ENCODE results near the gene CA5A. TPM values are rescaled to one million over a fixed set of nuclear protein-coding genes. Genes with fewer than 3 reads are reported as not detected.
"Not testable (repeated sequence)": the region's sequence is repeated elsewhere in the genome, so short reads cannot be mapped to it uniquely, and the experiment has no call there.

CA5A gene
- total RNA-seq, 1 donor from 2014 or later = not detected

DNA sequence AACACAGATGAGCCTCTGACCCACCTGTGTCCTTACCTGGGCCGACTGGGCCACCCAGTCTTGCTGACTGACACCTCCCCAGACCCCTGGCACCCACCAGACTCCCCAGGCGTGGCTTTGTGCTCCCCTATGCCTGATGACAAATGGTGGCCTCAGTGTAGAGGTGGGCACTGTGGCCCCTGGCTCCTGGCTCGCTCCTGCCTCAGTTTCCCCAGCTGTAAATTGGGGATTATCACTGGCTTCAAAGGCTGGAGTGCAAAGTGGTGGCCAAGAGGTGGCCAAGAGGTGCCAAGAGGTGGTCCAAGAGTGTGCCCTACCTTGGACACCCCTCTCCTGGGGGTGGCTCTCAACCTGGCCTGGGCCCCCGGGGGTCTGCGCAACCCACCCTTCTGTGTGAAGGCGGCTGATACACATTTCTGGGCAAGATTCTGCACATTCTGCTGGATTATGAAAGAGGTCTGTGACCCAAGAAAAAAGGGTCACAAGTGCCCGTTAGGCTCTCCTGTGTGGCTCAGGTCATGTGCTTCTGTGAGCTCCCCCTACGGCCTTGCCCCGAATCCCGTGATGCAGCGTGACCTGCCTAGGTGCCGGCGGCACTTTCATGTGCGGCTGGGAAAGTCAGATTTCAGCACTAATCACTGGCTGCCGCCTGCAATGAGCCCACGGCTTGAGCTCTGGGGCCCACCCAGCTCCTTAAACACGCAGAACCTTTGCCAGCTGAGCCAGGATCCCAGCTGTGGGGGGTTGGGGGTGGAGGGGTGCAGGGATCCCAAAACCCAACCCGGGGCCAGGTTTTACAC lies 74.8 kb downstream of the CA5A start:
- ATAC-seq; DNase-seq (ENCODE audit: low spot score); intact Hi-C loops (cut with DNase I): not testable (repeated sequence)

DNA sequence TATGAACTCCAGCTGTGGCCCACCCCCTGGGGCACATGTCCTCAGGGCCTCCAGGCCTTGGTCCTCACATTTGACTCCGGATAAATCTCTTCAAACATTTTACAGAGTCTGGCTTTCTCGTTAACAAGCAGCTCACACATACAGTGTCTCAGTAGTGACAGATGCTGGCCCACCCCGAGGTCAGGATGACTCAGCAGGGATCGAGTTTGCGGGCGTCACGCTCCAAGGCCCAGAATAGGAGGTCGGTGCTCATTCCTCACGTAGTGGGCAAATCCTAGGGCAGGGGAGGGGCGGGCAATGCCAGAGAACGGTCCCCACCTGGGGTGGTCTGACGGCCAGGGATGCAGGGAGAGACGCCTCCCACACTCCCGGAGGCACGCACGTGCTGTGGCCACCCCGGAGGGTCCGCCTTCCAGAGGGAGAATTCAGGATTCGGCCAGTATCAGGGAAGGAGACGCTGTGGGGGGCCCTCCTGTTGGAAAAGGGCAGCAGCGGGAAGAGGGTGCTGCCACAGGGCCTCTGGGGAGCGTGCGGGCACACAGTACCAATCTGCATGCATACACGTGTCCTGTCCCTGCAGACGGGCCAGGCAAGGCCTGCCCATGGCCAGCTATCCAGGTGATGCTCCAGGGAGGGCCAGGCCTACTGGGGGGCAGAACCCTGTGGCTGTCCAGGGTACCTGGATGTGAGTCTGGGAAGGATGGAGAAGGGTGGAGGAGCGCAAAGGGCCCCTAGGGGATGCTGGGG lies 75.6 kb downstream of the CA5A start:
- intact Hi-C loops (cut with DNase I) = no loop called here
- ATAC-seq = peak; percentile 66
- no peak for DNase-seq (ENCODE audit: low spot score)

DNA sequence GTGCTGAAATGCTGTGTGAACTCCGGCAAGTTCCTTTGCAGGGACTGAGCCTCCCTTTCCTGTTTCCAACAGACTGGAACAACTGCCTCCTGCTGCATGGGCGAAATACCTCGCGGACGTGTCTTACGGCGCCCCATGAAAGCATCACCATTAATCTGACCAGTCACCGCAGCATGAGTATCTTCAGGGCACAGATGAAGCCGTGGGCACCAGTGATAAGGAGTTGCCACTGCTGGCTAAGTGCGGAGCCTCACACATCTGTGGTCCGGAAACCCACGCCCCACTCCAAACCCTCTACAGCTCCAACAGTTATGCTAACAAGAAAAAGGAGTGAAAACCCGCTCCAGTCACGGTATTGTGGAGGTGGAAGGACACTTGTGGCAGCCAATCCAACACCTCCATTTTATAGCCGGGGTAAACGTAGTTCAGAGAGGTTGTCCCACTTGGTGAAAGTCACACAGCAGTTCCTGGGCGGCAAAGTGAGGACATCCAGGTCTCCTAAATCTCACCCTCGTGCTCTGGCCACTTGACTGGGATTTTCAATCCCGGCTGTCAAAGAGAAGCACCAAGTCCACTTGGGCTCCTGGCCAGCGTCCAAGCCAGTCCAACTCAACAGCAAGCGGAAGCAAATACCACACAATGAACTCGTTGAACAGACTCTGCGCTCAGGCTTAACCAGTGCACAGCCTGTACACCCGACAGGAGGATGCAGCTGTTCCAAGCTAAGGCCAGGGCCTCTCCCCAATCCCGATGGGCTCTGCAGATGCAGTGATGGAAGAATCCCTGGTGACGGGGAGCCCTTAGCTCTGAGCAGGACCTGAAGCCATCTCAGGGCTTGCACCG lies 78.0 kb downstream of the CA5A start:
- DNase-seq (ENCODE audit: low spot score); ATAC-seq; intact Hi-C loops (cut with DNase I): not testable (repeated sequence)

DNA sequence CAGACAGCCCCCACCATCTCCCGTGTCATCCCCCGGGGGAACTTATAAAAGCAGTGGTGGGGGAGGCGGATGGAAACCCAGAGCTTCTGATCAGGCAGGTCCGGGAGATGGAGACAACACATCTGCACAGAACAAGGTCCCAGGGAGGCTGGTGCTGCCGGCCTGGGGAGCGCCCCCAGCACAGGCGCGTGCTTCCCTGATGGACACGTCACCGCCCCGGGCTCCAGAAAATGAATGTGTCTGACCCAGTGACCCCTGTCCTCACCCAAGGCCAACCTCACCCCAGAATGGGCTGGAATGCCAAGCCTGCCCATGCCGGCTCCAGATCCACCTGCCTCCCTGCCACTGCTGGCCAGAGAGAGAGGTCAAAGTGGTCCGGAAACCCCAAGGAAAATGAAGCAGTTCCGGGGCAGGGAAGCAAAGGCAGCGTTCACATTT lies 79.5 kb downstream of the CA5A start:
- intact Hi-C loops (cut with DNase I) = no loop called here
- ATAC-seq = no peak
- DNase-seq (ENCODE audit: low spot score) = no peak

DNA sequence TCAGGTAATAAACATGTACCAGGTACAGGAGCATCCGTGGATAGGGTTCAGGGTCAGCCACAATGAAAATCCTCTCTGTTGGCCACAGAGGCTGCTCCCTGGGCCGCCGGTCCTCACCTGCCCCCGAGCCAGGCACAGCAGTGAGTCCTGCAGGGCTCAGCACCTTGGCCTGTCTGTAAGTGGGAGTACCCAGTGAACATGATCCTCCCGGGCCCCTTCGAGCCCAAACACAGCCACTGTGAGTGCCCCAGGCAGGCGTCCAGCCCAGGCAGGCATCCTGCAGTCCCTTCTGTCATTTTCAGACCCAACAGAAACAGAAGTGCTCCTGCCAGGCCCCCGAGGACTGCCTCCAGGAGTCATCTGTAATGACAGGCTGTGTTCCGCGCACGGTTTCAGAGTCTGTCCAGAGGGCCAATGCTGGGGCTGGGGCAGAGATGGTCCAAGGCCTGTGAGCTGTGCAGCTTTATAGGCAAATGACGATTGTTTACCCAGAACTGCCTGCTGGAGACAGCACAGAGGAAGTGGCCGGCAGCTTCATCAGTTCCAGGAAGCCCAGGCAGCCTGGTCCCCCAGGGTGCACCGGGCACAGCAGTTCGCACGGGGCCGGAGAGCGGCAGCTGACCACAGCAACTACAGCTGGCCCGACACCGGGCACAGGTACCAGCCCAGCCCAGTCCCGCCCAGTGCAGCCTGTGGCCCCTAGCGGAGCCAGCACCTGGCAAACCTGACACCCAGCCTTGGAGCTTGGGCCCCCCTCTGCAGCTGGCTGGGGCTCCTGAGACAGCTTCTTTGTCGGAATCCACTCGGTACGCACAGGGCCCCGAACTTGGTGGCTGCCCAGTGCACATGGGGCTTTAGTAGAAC lies 80.2 kb downstream of the CA5A start:
- DNase-seq (ENCODE audit: low spot score) (no peak), ATAC-seq (peak; percentile 50)
- intact Hi-C loops (cut with DNase I) = no loop called here

DNA sequence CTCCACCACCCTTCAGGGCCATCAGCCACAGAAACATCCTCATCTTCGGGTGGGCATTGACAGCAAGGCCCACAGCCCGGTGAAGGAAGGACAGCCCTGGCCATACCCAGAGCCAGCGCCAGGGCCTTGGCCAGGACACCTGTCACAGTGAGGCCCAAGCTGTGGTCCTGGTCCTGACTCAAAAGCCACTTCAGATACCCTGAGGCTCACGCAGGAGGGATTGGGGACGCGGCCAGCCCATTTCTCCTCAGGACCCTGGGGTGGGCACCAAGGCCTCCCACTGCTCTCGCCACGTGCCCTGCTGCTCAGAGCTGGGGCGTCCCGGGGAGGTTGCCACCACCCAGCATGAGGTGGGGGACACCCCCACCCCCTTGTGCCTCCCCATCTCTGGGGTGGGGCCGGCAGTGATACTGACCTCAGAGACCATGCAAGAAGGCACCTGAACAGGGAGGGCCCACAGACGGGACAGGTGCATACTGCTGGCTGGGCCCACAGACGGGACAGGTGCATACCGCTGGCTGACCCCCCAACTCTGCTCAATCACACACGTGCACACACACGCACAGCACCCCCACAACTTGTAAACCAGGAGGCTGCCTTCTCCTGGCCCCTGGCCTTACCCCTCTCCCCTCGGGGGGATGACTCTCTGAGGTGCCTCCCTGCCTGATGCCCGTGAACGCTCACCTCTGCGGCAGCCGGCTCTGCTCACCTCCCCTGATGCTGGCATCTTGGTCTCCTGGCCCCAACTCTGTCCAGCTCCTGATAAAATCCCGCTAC lies 81.2 kb downstream of the CA5A start:
- DNase-seq (ENCODE audit: low spot score) = no peak
- no peak for ATAC-seq
- intact Hi-C loops (cut with DNase I) = no loop called here

DNA sequence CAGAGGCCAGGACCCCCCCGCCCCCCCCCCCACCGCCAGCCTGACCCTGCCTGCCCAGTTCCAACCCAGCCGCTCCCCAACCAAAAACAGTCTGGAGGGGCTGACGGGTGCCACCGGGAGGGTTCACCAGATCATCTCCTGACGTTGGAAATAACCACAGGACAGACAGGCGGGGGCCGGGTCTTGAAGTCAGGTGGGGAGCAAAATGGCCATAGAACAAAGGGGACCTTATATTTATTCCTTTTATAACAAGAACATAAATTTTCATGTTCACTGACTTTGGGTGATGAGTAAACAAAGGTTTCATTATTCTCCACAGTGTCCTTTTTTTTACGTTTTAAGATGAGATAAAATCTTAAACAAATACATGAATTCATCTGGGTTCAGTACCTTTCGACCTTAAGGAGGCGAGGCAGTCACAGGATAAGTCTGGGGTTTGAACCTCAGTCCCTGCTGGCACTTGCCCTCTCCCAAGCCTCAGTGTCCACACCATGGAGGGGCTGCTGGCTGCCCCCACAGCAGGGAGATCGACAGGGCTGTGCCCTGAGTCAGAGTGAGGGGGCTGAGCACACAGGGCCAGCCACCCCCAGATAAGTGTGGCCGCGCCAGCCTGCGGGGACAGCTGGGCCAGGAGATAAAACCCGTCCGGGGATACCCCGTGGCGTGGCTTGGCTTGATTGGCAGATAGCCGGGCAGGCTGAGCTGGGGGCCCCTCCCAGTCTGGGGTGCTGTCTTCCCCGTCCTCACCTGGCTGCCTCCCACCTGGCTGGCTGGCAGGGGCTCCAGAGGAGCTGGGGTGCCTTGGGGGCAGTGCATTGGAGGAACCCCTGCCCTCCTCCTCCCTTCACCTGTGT lies 82.0 kb downstream of the CA5A start:
- intact Hi-C loops (cut with DNase I) = no loop called here
- no peak for ATAC-seq
- no peak for DNase-seq (ENCODE audit: low spot score)

DNA sequence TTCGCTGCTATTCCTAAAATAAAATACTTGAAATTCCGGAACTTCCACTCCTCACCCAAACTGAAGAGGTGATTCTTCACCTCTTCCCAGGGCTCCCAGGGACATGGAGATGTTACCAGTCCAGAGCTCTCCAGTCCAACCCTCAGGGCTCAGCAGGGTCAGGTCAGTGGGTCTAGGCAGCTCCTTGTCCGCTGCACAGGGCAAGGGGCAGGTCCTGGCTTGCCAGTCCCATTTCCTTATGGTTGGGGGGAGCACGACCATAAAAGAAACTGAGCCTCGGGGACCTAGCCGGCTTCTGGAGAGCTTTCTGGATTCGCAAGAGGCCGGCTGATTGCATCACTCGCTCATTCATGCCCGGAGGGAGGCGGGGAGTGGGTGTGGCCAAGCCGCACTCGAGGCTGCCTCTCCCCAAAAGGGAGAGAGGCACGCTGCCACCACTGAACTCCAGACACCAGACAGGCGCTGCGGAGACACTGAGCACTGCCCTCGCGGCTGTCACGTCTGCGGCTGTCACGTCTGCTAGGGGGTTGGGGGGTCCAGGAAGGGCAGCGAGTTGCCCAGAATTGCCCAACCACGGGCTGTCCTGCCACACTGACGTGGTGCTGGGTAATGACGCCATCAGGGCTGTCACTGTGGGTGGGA lies 82.8 kb downstream of the CA5A start:
- peak; percentile 97 for DNase-seq (ENCODE audit: low spot score)
- intact Hi-C loops (cut with DNase I) = no loop called here
- ATAC-seq = peak; percentile 90

DNA sequence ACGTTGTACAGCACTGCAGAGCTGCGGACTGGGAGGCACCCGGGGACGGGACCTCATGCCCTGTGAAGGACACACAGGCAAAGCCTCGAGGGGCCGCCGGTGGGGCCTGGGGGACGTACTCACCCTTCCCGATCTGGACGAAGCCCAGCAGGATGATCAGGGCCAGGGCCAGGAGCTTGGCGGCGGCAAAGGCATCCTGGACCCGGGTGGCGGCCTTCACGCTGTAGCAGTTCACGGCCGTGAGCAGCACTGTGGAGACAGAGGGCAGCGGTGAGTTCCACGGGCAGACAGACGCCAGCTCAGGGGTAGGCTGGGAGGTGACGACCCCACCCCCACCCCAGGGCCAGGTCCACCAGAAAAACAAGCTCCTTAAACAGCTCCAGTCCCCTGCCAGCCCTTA lies 84.7 kb downstream of the CA5A start:
- DNase-seq (ENCODE audit: low spot score) (no peak), ATAC-seq (no peak)
- intact Hi-C loops (cut with DNase I) = no loop called here

DNA sequence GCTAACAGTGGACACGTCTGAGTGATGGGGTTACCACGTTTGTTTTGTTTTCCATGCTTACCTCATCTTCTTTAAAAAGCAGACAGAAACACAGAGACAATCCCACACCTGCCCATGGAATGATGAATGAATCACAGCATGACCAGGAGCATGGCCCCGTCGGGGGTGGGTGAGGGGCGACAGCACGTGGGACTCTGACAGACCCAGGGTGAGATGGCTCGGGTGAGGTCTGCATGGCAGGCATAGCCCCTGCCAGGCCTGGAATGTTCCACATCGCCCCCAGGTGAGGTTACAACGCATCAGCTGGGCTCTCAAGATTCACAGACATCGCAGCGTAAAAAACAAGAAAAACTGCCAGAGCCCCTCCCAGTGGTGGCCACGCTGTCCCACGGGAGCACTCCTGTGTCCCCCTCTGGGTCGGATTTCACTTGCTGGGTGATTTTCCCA lies 85.2 kb downstream of the CA5A start:
- no peak for DNase-seq (ENCODE audit: low spot score)
- ATAC-seq = no peak
- intact Hi-C loops (cut with DNase I) = no loop called here

DNA sequence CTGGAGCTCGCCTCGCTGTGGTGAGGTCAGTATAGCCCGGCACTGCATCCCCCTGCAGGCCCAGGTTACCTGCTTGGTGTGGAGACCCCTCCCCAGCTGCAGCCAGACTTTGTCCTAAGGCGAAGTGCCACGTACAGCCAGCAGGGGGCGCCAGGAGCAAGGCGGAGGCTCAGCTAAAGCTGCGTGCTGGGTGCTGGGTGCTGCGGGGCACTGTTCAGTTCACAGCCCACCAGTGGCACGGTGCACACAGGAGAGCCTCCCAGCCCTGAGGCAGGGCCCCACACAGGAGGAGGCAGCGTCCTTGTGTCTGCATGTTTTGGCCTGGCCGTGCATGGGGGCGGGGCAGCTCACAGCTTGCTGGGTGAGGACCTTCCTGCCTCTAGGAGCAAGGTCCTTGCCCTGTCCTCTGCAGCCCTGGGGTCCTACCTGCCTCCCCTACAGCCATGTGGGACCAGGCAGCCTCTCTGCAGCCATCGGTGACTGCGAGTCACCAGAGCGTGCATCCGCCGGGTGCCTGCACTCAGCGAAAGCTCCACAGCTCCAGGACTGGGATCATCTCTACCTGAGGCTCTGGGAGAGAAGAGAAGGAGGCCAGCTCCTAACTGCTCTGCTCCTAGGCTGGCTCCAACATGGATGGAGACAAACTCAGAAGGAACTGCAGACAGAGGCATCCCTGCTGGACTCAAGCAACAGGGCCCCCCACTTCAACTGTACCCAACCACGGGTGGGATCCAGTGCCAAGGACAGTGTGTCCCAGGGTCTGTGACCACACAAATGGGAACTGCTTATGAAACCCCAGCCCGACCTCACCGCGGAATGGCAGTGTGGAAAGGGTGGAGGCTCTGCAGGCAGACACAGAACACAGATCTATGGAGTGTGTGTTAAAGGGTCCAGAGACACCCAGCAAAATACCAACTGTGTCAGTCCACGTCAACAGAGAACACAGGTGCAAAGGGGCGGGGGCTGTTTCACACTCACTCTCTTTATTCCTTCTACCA lies 86.0 kb downstream of the CA5A start:
- ATAC-seq = peak; percentile 2
- DNase-seq (ENCODE audit: low spot score) = peak; percentile 83
- intact Hi-C loops (cut with DNase I) = no loop called here

DNA sequence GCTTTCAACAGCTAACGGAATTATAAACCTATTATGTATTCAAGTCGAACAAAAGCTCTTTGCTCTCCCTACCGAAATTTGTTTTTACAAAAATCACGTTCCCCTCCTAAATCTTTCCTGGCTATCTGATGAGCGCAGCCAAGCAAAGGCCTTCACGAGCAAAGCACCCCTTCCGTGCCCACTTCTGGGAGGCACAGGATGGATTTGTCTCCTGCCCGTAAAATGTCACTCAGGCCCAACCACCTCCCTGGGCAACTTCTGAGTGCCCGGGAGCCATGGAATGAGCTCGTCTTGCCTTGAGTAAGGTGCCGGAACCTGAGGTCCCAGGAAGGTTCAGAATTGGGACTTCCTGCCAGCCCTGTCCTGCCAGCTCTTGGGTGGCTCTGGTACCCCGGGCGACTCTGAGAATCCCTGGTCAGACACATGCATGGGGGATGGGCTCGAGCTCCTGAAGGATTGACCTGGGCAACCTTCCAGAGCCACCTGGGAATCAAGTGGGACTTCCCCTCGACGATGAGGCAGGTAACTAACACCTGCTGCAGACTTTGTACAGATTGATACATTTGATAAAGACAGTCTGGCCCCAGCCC lies 86.8 kb downstream of the CA5A start:
- ATAC-seq (no peak), DNase-seq (ENCODE audit: low spot score) (no peak)
- intact Hi-C loops (cut with DNase I) = no loop called here

DNA sequence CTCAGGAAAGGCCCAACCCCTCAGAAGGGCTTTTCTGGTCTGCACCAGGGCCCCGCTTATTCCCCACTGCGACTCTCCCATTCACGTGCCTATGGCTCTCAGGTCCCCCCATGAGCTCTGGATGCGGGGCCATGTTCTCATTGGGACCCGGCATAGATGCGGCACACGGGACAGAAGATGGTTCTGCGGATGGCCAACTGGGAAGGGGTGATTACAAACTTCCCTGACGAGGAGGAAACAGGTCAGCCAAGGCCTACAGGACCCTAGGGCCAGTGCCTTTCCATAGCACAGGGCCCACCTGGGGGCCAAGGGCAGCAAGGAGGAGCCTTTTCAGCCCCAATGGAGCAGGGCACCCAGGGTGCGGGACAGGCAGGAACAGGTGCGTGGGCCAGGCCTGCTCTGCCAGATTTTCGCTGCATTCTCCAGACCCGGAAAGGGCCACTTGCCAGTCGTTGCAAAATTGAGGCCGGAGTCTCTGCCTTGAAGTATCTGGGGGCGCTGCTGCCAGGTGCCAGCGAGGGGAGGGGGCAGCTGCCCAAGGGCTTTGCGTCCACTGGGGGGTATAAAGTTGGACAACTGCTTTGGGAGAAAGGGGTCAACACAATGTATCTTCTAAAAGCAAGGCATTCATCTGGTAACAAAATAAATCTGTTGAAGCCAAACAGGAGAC lies 87.5 kb downstream of the CA5A start:
- intact Hi-C loops (cut with DNase I) = no loop called here
- no peak for ATAC-seq

More for the DNA sequence above, 87.5 kb downstream of the CA5A start:
- DNase-seq (ENCODE audit: low spot score) = no peak

All from sciatic nerve (tissue), 2 donors.